Measurements from ENCODE around the gene YTHDF2. TPM values are rescaled to one million over a fixed set of nuclear protein-coding genes. Genes with fewer than 3 reads are reported as not detected.

The YTHDF2 gene
- total and polyA plus RNA-seq, 2 donors (not counting 1 experiment from before 2014, with no cell fraction given): 26.3 to 58.8 TPM

DNA sequence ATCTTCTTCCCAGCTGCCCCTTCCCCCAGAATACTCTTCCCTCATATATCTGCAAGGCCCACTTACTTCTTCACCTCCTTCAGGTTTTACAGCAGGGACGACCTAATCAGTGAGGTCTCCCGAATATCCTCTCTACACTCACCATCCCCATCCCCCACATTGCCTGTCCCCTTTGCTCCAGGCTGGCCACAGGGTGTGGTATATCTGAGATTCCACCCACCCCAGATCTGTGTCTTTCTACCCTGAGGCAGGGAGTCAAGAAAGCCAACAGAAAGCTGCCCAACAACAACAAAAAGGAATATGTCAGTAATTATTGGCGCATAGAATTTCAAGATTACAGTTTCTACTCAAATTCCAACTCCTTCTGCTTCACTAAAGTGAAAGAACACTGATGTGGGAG is 45.3 kb downstream of the YTHDF2 start:
- ATAC-seq (ENCODE audit: low read depth) (no peak), DNase-seq (no peak)
- WGBS (ENCODE audit: insufficient coverage): 92% methylated on average over 2 of the region's 3 CpGs
- ChIA-PET CTCF (interaction anchor here (0.5 to 7.5 kb wide), 3 partner anchors 94 to 421 kb away, joined by 3 to 200 read pairs (median 4); no protein-coding TSS in a partner anchor), POLR2A (no interaction called here)
- H3K4me3 ChIP-seq (ENCODE audit: control extremely low read depth in 1 of 5, extremely low read depth in 1 of 5, insufficient read depth in 1 of 5, low read depth in 2 of 5, low read length in 4 of 5): no peak overlapping the region
- no peaks in the 10 kb centered on the region for H4K20me1 ChIP-seq (ENCODE audit: control insufficient read depth, insufficient read depth, low read length, poor library complexity, severe bottlenecking)
- H3K9me3 Mint-ChIP-seq (ENCODE audit: insufficient read depth): no peaks in the 10 kb centered on the region
- no peaks in the 10 kb centered on the region for H3K9me3 ChIP-seq (ENCODE audit: control extremely low read depth in 1 of 3, control insufficient read depth in 2 of 3, insufficient read depth in 1 of 3, low read length in 2 of 3)
- no peaks in the 10 kb centered on the region for H3K27me3 ChIP-seq (replicated peaks in 1 of 4; ENCODE audit: control extremely low read depth in 1 of 4, control insufficient read depth in 3 of 4, insufficient read depth in 4 of 4, low read length in 3 of 4)
- intact Hi-C loops (cut with micrococcal nuclease): no loop called here
- H3K4me1 ChIP-seq (ENCODE audit: control insufficient read depth in 2 of 2, insufficient read depth in 2 of 2, low read length in 2 of 2): peaks cover 4% of the 10 kb centered on the region in 2 donors
- H3K27ac ChIP-seq (ENCODE audit: low read length in 2 of 2): no peak overlapping the region
- TF ChIP-seq, protein P1, sequence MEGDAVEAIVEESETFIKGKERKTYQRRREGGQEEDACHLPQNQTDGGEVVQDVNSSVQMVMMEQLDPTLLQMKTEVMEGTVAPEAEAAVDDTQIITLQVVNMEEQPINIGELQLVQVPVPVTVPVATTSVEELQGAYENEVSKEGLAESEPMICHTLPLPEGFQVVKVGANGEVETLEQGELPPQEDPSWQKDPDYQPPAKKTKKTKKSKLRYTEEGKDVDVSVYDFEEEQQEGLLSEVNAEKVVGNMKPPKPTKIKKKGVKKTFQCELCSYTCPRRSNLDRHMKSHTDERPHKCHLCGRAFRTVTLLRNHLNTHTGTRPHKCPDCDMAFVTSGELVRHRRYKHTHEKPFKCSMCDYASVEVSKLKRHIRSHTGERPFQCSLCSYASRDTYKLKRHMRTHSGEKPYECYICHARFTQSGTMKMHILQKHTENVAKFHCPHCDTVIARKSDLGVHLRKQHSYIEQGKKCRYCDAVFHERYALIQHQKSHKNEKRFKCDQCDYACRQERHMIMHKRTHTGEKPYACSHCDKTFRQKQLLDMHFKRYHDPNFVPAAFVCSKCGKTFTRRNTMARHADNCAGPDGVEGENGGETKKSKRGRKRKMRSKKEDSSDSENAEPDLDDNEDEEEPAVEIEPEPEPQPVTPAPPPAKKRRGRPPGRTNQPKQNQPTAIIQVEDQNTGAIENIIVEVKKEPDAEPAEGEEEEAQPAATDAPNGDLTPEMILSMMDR (IDR thresholded peaks at IDR 0.05): no peak
- no peak for TF ChIP-seq EZH2 (IDR thresholded peaks at IDR 0.05; ENCODE audit: borderline replicate concordance, insufficient read depth, low read depth, low read length, poor library complexity, severe bottlenecking)
- H3K27me3 Mint-ChIP-seq: no peaks in the 10 kb centered on the region
- H2AFZ ChIP-seq (ENCODE audit: insufficient read depth, low read depth, low read length, poor library complexity, severe bottlenecking): no peak overlapping the region
- H3K27ac Mint-ChIP-seq: no peak overlapping the region
- peaks cover 8% of the 10 kb centered on the region for H3K4me1 Mint-ChIP-seq
- no peak overlapping the region for H3K4me3 Mint-ChIP-seq
- H3K36me3 ChIP-seq (replicated peaks in 1 of 2; ENCODE audit: control extremely low read depth in 1 of 2, control insufficient read depth in 1 of 2, extremely low read depth in 1 of 2, insufficient read depth in 2 of 2, low read length in 1 of 2): no peaks in the 10 kb centered on the region
- H3K79me2 ChIP-seq (ENCODE audit: control insufficient read depth, insufficient read depth, low read length): no peaks in the 10 kb centered on the region
- H3K9ac ChIP-seq (ENCODE audit: low read length): no peak overlapping the region
- no peak overlapping the region for H3K4me2 ChIP-seq (replicated peaks; ENCODE audit: low read depth, low read length, poor library complexity, severe bottlenecking)

DNA sequence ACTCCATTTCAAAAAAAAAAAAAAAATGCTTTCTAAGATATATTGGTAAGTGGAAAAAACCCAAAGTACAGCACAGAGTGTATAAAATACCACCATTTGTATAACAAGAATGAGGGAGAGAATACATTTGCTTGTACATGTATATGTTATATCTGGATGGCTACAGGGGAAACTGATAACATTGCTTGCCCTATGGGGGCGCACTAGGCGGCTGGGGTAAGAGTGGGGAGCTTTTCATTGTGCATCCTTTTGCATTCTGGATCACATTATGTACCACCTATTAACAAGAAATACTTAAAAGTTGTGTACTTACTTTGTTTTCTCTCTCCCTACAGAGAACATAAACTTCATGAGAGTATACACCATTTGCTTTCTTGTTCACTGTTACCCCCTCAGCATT is 46.6 kb downstream of the YTHDF2 start:
- Histone ChIP-seq H3K4me3 (ENCODE audit: control extremely low read depth in 1 of 5, extremely low read depth in 1 of 5, insufficient read depth in 1 of 5, low read depth in 2 of 5, low read length in 4 of 5) (no peak overlapping the region), H4K20me1 (ENCODE audit: control insufficient read depth, insufficient read depth, low read length, poor library complexity, severe bottlenecking) (no peaks in the 10 kb centered on the region), H3K9me3 (ENCODE audit: control extremely low read depth in 1 of 3, control insufficient read depth in 2 of 3, insufficient read depth in 1 of 3, low read length in 2 of 3) (no peaks in the 10 kb centered on the region), H3K36me3 (replicated peaks in 1 of 2; ENCODE audit: control extremely low read depth in 1 of 2, control insufficient read depth in 1 of 2, extremely low read depth in 1 of 2, insufficient read depth in 2 of 2, low read length in 1 of 2) (no peaks in the 10 kb centered on the region), H3K27me3 (replicated peaks in 1 of 4; ENCODE audit: control extremely low read depth in 1 of 4, control insufficient read depth in 3 of 4, insufficient read depth in 4 of 4, low read length in 3 of 4) (no peaks in the 10 kb centered on the region), H2AFZ (ENCODE audit: insufficient read depth, low read depth, low read length, poor library complexity, severe bottlenecking) (no peak overlapping the region), H3K27ac (ENCODE audit: low read length in 2 of 2) (no peak overlapping the region), H3K9ac (ENCODE audit: low read length) (no peak overlapping the region), H3K4me1 (ENCODE audit: control insufficient read depth in 2 of 2, insufficient read depth in 2 of 2, low read length in 2 of 2) (peaks cover 4% of the 10 kb centered on the region in 2 donors), H3K79me2 (ENCODE audit: control insufficient read depth, insufficient read depth, low read length) (no peaks in the 10 kb centered on the region), H3K4me2 (replicated peaks; ENCODE audit: low read depth, low read length, poor library complexity, severe bottlenecking) (no peak overlapping the region)
- DNase-seq (no peak), ATAC-seq (ENCODE audit: low read depth) (no peak)
- H3K27me3 Mint-ChIP-seq: no peaks in the 10 kb centered on the region
- no peaks in the 10 kb centered on the region for H3K9me3 Mint-ChIP-seq (ENCODE audit: insufficient read depth)
- H3K4me3 Mint-ChIP-seq: no peak overlapping the region
- POLR2A ChIA-PET: interaction anchor here (0.6 to 0.7 kb wide), 2 partner anchors 46 to 197 kb away, joined by 5 to 7 read pairs; partner anchors contain the start of gene YTHDF2
- TF ChIP-seq, protein P1 (IDR thresholded peaks at IDR 0.05): no peak
- no peak for TF ChIP-seq EZH2 (IDR thresholded peaks at IDR 0.05; ENCODE audit: borderline replicate concordance, insufficient read depth, low read depth, low read length, poor library complexity, severe bottlenecking)
- H3K27ac Mint-ChIP-seq: no peak overlapping the region
- WGBS (ENCODE audit: insufficient coverage): no CpG with 5 or more reads among the region's 2 CpGs
- CTCF ChIA-PET: interaction anchor here (0.7 to 7.5 kb wide), 9 partner anchors 9 to 419 kb away, joined by 3 to 200 read pairs (median 6); no protein-coding TSS in a partner anchor
- intact Hi-C loops (cut with micrococcal nuclease): no loop called here
- H3K4me1 Mint-ChIP-seq: peaks cover 8% of the 10 kb centered on the region

All from B cell (primary cell).